GM21423 (cell line): ENCODE data around the gene DOK5.

Experiments
- ATAC-seq: cut with Tn5 transposase; IDR thresholded peaks from one replicate; pipeline ENCODE4 v1.9.1; 2021; ENCODE audit warnings: mild to moderate bottlenecking, moderate library complexity; ENCODE audit not compliant: unreplicated experiment

The DOK5 gene

DNA sequence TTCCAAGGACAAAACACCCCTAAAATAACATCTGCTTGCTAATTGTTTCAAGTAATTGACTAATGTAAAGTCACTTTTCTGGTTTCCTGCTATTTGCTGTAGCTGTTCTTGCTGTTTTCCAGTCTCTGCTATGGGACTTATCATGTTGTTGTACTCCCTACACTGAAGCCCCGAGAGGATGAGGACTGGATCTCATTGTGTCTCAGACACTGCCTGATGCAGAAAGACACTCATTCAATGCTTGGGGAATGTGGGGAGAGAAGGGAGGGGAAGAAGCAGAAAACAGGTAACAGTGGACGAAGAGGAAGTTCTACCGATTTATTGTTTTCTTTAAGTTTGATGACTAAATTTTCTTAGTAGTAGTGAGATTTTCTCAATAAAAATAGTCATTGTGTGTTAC, 79.8 kb downstream of the DOK5 start:
- no peak for ATAC-seq

DNA sequence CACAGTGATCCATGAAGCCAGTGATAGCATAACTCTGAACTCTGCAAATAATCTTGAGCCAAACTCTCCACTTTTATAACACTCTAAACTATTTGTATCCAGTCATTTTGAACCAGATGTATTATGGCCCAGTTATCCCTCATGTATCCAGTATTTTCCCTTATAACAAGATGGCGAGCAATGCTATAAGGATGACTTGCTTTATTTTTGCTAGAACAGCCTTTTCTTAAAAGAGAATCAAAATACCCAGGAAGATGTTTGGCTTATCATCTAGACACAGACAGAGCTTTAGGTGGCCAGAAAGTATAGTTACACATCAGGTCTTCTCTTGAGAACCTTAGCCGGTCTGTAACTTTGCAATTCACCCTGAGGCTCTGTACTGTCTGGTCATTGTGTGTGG, 81.0 kb downstream of the DOK5 start:
- ATAC-seq: no peak

DNA sequence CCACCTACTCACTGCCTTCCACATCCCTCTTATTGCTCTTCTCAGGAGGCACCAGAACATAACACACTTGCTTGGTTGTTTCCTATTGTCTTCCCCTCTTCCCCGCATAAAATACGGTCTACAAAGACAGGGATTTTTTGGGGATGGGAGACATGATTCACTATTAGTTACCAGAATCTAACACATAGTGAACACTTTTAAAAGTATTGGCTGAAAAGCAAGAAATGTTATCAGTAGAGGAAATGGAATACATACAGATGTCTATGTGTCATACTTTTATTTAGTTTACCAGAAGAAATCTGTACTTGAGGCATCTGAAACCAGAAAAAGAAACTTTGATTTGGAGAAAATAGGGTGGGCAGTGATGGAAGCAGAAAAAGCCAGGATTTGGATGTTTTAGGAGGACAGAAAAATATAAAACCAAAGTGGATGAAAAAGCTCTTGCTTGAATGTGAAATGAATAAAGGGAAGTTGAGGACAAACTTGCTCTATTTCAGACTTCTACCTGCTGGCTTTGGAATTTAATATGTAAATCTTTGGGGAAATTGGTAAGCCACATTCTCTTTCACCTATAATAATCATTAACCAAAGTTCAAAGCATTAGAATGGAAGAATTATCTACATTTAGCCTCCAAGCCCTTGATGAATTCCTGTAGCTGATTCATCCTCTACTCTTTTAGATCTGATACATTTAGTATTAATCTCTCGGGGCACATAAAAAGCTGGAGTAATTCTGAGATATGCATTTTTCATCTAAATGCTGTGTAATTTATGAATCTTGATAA, 82.6 kb downstream of the DOK5 start:
- ATAC-seq: no peak

DNA sequence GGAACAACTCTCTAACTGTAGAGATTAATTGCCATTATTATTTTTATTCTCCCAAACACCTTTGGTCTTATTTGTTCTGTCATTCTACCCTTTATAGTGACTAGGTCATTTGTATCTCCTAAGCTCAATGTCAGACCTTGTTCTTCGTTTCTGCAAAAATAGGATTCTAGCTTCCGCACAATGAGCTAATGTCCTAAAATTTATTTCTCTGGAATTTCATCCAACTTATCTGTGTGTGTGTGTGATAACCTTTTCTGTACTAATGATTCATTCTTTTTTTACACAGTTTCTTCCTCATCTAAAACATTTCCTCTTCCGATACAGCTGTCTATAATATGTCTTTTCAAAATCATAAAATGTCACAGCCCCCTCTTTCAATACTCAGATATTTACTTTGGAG, 84.5 kb downstream of the DOK5 start:
- no peak for ATAC-seq

DNA sequence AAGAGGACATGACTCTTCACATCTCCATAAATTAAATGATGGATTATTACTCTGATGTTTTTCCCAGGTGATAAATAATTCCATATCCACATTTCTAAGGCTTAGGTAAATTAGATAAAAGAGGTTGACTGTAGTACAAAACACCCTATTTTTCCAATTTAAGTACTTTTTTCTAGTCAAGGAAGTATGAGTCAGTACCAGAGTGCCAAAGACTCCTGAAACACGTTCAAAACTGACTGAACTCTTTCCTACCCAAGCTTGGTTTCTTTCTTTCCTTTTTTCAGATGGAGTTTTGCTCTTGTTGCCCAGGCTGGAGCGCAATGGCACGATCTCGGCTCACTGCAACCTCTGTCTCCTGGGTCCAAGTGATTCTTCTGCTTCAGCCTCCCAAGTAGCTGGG, 85.0 kb downstream of the DOK5 start:
- no peak for ATAC-seq

DNA sequence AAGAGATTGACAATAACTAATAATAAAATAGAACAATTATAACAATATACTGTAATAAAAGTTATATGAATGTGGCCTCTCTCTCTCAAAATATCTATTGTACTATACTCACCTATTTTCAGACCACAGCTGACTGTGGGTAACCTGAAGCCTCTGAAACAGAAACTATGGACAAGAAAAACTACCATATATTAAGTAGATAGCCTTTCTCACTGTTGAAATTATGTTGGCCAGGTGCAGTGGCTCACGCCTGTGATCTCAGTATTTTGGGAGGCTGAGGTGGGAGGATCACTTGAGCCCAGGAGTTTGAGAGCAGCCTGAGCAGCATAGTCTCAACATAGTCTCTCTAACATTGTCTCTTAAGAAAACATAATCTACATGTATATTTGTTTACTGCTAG, 89.9 kb downstream of the DOK5 start:
- no peak for ATAC-seq

DNA sequence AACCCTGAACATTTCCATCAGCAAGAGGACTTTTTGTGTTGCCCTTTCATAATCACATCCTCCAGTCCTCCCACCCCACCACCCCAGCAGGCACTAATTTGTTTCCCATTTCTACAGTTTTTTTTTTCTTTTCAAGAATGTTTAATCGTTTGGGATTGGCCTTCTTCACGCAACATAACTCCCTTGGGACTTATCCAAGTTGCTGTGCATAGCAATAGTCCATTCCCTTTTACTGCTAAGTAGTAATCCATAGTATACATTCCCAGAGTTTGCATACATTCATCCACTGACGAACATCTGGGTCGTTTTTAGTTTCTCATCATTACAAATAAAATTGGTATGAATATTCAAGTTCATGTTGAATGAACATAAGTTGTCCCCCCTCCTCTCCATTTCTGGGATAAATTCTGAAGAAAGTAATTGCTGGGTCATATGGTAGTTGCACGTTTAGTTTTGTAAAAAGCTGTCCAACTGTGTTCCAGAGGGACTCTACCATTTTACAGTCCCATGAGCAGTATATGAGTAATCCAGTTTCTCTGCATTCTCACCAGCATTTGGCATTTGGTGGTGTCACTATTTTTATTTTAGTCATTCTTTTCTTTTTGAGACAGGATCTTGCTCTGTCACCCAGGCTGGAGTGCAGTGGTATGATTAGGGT, 90.8 kb downstream of the DOK5 start:
- no peak for ATAC-seq

DNA sequence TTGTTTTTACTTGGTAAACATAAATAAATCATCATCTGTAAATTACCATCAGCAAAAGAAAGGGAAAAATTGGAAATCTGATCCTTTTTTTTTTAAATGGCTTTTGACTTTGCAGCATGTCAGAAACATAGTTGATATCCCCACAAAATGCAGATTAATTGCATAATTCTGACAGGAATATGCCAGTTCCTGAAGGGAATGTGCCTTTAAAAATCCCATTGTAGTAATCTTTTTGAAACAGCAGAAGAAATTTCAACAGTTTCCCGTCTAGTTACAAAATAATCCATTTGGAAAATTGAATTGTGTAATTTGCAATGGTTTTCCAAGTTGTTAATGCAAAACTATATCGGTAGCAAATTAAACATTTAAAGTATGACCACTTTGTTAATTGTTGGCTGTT, 95.2 kb downstream of the DOK5 start:
- no peak for ATAC-seq

DNA sequence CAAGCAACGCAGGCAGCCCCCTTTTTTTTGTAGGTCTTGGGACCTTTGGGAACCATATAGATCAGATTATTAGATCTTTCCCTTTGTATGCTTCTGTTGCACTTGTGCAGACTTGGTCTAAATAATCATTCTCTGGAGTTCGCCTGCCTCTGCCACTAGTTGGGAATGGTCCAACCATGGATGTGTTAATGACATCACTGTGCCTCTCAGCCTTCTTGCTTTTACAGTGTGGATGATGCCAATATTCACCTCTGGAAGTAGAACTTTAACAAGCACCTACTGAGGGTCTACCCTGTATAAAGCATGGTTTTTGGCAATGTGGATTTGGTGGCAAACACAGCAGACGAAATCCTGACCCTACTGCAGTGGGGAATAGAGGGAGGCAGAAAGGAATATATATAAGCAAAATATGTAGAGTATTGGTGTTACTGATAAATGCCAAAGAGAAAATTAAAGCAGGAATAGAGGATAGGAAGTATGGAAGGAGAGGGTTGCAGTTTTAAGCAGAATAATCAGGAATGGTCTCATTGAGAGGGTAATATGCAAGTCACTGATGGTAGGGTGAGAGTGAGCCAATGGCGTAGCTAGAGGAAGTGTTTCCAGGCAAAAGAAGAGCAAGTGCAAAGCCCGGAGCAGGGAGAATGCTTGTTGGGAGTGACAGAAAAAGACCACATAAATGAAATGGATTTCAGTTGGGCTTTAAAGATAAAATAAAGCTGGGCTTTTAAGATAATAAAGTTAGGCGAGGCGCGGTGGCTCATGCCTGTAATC, 97.5 kb downstream of the DOK5 start:
- no peak for ATAC-seq

DNA sequence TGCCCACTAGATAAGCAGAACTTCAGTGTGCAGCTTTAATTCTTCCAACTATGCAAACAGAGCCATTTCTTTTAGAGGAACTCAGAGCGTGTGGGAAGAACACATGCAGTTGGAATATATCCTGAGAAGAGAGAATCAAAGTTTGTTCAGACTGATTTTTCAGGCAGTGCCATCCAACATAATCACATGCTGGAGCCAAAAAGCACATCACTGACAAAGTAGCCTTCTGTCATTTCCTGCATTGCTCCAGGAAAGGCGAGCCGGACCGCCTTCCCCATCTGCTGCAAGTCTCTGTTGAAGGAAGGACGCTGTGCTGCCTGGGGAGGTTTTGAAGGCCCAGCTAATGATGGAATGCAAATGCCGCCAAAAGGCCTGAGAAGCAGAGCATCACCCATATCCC, 98.4 kb downstream of the DOK5 start:
- no peak for ATAC-seq

DNA sequence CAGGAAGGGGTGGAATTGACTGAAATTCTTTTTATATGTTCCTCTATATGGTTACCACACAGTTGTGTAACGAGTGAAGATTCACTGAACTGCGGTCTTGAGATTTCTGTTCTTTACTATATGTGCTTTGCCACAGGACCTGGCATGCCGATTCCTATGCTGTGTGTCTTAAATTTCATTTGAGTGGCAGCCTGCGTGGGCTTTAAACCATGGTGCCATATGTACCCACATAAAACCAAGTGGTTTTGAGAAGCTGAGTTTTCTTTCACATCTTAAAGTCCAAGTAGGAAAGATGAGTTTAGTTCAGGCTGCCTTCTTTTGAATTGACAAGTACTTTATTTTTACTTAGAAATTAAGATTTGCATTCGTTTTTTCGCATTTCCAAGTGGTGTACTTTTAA, 101.1 kb downstream of the DOK5 start:
- no peak for ATAC-seq

DNA sequence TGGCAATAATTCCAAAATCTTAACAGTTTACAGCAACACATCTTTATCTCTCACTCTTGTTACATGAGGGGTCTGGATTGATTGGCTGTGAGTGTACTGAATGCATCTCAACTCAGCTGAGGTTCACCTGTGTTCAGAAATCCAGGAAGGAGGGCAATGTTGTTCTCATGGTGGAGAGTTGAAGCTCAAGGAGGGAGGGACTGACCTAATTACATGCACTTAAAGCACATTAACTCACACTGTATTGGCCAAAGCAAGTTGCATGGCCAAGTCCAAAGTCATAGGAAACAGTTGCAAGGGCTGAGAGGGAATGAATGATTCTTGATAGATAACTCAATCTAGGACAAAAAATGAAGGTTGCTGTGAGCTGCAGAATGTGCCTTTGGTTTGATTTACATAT, 102.2 kb downstream of the DOK5 start:
- ATAC-seq: no peak

DNA sequence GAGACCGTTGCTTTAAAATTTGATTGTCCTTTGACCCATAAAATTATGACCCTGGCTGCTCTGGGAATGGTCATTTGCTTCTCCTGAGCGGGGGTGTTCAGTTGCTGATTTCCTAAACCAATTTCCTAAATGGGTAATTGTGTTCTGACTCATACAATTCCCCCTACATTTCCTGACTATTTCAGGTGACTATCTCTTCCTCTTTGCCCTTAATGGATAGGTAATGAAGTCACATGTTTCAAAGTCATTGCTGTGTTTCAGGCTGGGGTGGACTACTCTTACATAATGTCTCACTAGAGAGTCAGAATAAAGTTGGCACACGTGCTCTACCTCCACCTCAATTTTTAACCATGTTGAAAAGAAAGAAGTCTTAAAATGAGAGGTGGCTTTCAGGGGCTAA, 109.8 kb downstream of the DOK5 start:
- no peak for ATAC-seq

DNA sequence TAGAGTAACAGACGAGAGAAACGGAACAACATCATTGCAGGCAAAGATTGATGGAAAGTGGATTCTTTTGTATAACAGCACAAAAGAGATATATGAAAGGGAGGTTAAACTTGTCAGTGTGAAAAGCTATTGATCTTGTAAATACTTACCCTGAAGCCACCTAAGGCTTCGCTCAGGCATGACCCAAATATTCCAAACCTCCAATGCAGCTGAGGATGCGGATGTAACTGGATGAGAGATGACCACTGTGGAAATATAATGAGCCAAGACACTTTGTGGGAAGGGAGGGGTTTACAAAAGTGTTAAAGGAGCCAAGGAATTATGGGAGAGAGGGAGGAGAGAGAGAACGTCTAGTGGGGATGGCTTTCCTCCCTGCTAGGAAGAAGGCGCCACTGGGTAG, 112.0 kb downstream of the DOK5 start:
- ATAC-seq: no peak

DNA sequence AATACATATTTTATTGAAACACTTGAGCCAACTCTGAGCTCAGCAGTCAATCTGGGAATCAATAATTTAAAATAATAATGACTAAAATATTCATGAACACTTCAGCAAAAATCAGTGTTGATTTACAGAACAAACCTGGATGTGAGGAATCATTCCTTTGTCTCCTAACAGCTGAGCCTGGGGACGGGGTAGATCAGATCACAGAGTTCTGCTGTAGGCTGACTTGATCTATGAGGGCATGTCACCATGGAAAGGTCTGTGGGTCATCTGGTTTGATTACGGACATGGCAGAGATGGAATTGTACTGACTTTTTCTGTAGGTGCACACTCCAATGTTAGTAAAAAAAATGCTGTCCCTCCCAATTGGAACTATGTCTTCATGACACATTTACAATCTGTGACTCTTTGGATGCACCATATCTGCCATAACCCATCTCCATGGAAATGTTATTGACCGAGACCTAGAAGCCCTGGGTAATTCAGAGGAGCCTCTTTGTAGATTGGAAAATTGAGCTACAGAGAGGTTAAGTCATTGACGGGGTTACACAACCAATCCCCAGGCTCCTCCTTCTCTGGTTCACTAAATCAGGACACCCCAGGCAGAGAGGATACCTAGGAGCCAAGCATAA, 114.1 kb downstream of the DOK5 start:
- ATAC-seq: no peak

DNA sequence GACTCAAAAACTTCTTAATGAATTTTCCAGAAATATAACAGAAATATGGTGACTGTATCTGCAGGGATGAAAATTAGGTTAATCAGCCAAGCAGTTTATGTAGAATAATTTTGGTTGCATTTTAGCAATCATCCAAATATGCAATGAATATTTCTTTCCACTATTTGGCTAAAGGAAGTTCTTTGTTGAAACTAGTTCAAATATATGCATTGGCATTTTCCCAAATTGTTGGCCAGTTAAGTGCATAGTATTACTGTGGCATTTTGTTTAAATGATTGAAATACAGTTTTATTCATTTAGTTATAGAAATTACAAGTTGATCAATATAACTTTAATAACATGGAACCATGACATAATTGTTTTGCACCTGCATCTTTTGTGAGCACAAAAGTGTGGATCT, 115.5 kb downstream of the DOK5 start:
- ATAC-seq: no peak

DNA sequence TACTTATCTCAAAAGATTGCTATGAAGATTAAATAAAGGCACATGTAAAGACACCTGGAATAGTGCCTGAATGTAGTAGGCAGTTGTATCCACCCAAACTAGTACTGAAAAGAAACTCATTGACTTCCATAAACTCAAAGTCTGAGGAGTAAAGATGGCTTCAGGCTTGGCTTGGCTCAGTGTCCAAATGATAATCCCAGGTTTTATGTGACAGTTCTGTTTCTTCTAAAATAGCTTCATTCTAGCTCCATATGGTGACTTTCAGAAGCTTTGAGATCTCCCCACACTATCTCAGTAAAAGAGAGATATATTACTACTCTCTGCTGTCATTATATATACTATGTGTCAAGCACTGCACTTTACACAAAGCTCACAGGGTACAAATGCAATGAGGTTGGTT, 121.3 kb downstream of the DOK5 start:
- ATAC-seq: no peak

DNA sequence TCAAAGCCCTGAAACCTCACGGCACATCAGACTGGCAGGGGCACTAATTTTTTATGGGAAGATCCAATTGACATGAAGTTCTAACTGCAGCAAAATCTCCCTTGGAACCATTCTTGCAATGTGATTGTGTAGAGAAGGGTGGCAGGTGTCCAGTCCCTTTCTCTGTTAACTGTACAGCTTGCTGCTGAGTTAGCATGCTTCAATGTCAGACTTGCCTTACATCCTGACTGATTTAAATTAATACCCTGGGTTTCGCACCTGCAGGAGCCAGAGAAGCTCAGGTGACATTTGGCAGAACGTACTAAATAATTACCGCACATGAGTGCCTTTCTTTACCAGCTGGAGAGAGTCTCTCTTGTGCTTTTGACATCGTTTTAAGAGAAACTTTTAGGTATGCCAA, 123.0 kb downstream of the DOK5 start:
- ATAC-seq: no peak

DNA sequence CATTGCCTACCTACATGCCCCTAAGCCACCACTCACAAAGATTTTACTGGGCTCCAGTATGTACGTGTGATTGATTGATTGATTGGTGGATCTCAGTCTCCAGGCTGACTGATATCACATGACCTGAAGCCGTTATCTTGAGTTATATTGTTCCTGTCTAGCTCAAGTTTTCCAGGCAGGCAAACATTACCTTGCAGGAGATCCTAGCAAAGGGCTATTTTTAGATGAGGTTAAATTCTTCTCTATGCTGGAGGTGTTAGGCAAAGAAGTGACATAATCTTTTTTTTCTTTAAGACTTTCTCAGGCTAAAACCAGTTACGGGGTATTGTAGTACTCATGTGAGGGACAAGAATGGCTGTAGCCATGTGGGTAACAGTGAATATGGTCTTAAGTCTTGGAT, 125.2 kb downstream of the DOK5 start:
- ATAC-seq: no peak

DNA sequence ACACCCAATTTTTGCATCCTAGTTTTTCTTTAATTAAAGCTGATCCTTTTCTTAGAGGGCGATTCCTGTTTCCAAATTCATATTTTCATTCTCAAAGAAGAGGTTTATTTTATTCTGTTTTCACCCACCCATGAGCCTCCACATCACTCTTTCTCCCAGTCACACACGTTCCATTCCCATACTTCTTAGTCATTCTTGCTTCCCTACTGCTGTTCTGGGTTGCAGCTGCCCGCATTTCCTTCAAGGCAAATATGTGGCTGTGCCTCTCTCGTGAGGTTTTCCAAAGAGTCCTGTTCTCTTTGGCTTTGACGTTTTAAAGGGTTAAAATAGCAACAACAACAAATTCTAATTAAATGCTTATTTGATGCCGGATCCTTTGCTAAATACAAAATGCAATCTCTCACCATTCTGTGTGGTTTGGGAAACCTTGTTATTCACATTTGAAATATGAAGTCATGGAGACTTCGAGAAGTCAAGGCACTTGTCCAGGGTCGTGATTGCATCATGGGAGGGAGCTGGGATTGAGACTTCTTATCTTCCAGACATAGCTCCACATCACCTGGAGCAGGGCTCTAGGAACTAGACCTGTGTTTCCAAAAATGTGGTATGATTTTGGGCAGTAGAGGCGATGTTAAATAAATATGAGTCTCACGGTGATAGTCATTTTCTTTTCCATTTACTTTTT, 126.6 kb downstream of the DOK5 start:
- no peak for ATAC-seq

DNA sequence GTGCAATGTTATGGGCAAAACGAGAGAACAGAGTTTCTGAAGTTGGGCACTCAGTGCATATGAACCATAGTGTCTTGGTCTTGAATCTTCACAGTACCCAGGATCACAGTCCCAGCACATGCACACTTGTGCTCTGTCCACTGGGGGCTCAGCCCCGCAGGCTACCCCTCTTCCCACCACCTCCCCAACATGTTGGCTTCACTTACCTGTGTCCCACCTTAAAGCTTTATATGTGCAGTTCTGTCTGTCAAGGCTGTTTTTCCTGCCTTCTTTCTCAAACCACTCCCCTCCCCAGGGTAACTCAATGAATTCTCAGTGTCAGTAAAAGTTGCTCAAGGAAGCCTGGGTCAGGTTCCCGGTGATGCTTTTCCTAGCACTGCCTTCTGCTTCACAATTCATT, 129.9 kb downstream of the DOK5 start:
- ATAC-seq: no peak
